GM21447 (cell line): ENCODE results near the gene ULK3.

ENCODE experiments used
- ATAC-seq: cut with Tn5 transposase; IDR thresholded peaks from one replicate; pipeline ENCODE4 v1.9.1; 2021; ENCODE audit not compliant: unreplicated experiment

ULK3 gene

GRCh38 chr15:74800559-74801094 is 42.3 kb downstream of the ULK3 start:
- no peak for ATAC-seq

GRCh38 chr15:74799856-74800558 is 42.9 kb downstream of the ULK3 start:
- ATAC-seq: peak; percentile 65

- ATAC-seq: peak; percentile 24
Observed at GRCh38 chr15:74799255-74799855, 43.6 kb downstream of the ULK3 start.

- no peak for ATAC-seq
Observed at GRCh38 chr15:74798388-74799254, 44.3 kb downstream of the ULK3 start.

GRCh38 chr15:74795966-74796625 is 46.9 kb downstream of the ULK3 start:
- no peak for ATAC-seq

- no peak for ATAC-seq
Observed at GRCh38 chr15:74794970-74795349, 48.0 kb downstream of the ULK3 start.

GRCh38 chr15:74794248-74794969 is 48.5 kb downstream of the ULK3 start:
- ATAC-seq: no peak

- ATAC-seq: no peak
Observed at GRCh38 chr15:74793135-74794028, 49.6 kb downstream of the ULK3 start.

- ATAC-seq: no peak
Observed at GRCh38 chr15:74792227-74793016, 50.5 kb downstream of the ULK3 start.

GRCh38 chr15:74791667-74792066 is 51.3 kb downstream of the ULK3 start:
- ATAC-seq: no peak

GRCh38 chr15:74791007-74791406 is 51.9 kb downstream of the ULK3 start:
- ATAC-seq: no peak

GRCh38 chr15:74790080-74790916 is 52.7 kb downstream of the ULK3 start:
- peak; percentile 21 for ATAC-seq

GRCh38 chr15:74789741-74790079 is 53.2 kb downstream of the ULK3 start:
- no peak for ATAC-seq

GRCh38 chr15:74789171-74789631 is 53.8 kb downstream of the ULK3 start:
- no peak for ATAC-seq

GRCh38 chr15:74788683-74789151 is 54.2 kb downstream of the ULK3 start:
- peak; percentile 25 for ATAC-seq

- ATAC-seq: no peak
Observed at GRCh38 chr15:74788042-74788682, 54.8 kb downstream of the ULK3 start.
